Measurements from ENCODE around the gene ZSCAN16.
"Not testable (repeated sequence)": the region's sequence is repeated elsewhere in the genome, so short reads cannot be mapped to it uniquely, and the experiment has no call there.

Gene ZSCAN16

GRCh38 chr6:28124350-28124970 is at the start of gene ZSCAN16:
TSS of gene ZSCAN16 (plus strand) at chr6:28124609. CDS start at chr6:28125444, 835 bp downstream.
- TF ChIP-seq ELF4 (IDR thresholded peaks at IDR 0.05): peak; percentile 76
- TF ChIP-seq TARDBP (IDR thresholded peaks at IDR 0.05): no peak
- TF ChIP-seq FOXM1 (IDR thresholded peaks at IDR 0.05; ENCODE audit: borderline replicate concordance): no peak
- no peak for TF ChIP-seq HDGF (IDR thresholded peaks at IDR 0.05; ENCODE audit: borderline replicate concordance)
- no peak for TF ChIP-seq LEF1 (IDR thresholded peaks at IDR 0.05; ENCODE audit: borderline replicate concordance)
- TF ChIP-seq SP1 (IDR thresholded peaks at IDR 0.05): no peak
- no peak for TF ChIP-seq BHLHE40 (IDR thresholded peaks at IDR 0.05; ENCODE audit: borderline replicate concordance)
- no peak for TF ChIP-seq SUZ12 (IDR thresholded peaks at IDR 0.05)
- 0 out of 2 replicates have a peak, but pooled peaks have one; percentile 26 for TF ChIP-seq L3MBTL2 (conservative IDR thresholded peaks at IDR 0.05)
- TF ChIP-seq ARNT (IDR thresholded peaks at IDR 0.05): no peak
- TF ChIP-seq PKNOX1 (IDR thresholded peaks at IDR 0.05): no peak
- no peak for TF ChIP-seq NFRKB (IDR thresholded peaks at IDR 0.05)
- TF ChIP-seq ZNF384 (IDR thresholded peaks at IDR 0.05): no peak
- ChIA-PET POLR2A (interaction anchor here (0.7 to 5.2 kb wide), 9 partner anchors 13 to 231 kb away, joined by 3 to 41 read pairs (median 4); partner anchors contain the start of genes ZKSCAN3, ZKSCAN8 and ZSCAN26), CTCF (interaction anchor here (0.6 kb wide), 1 partner anchor 167 kb away, joined by 6 read pairs; no protein-coding TSS in a partner anchor)
- DNase-seq (ENCODE audit: extremely low spot score): peak; percentile 83

GRCh38 chr6:28078050-28078449 is 46.4 kb upstream of the ZSCAN16 start:
- CTCF ChIA-PET: no interaction called here
- no peak for TF ChIP-seq FOXA1 (IDR thresholded peaks at IDR 0.05)
- no peak for TF ChIP-seq HDGF (IDR thresholded peaks at IDR 0.05; ENCODE audit: borderline replicate concordance)
- no peak for TF ChIP-seq ARNT (IDR thresholded peaks at IDR 0.05)
- TF ChIP-seq CTBP1 (IDR thresholded peaks at IDR 0.05; ENCODE audit: borderline replicate concordance): no peak
- DNase-seq (ENCODE audit: extremely low spot score): no peak
- POLR2A ChIA-PET: interaction anchor here (1.3 to 2.2 kb wide), 3 partner anchors 12 to 185 kb away, joined by 4 to 5 read pairs (median 5); a partner anchor contains a TSS

GRCh38 chr6:28078836-28079235 is 45.6 kb upstream of the ZSCAN16 start:
- DNase-seq (ENCODE audit: extremely low spot score): no peak
- no peak for TF ChIP-seq CTBP1 (IDR thresholded peaks at IDR 0.05; ENCODE audit: borderline replicate concordance)
- TF ChIP-seq ARNT (IDR thresholded peaks at IDR 0.05): no peak
- no peak for TF ChIP-seq FOXM1 (IDR thresholded peaks at IDR 0.05; ENCODE audit: borderline replicate concordance)
- TF ChIP-seq TARDBP (IDR thresholded peaks at IDR 0.05): no peak
- TF ChIP-seq L3MBTL2 (conservative IDR thresholded peaks at IDR 0.05): no peak
- TF ChIP-seq NFRKB (IDR thresholded peaks at IDR 0.05): no peak
- TF ChIP-seq ELF4 (IDR thresholded peaks at IDR 0.05): no peak
- TF ChIP-seq FOXA1 (IDR thresholded peaks at IDR 0.05): no peak
- no peak for TF ChIP-seq SP1 (IDR thresholded peaks at IDR 0.05)
- TF ChIP-seq PKNOX1 (IDR thresholded peaks at IDR 0.05): no peak
- TF ChIP-seq HDGF (IDR thresholded peaks at IDR 0.05; ENCODE audit: borderline replicate concordance): no peak
- no peak for TF ChIP-seq SUZ12 (IDR thresholded peaks at IDR 0.05)
- no peak for TF ChIP-seq ZNF384 (IDR thresholded peaks at IDR 0.05)
- TF ChIP-seq FOXK2 (IDR thresholded peaks at IDR 0.05): no peak
- no peak for TF ChIP-seq BHLHE40 (IDR thresholded peaks at IDR 0.05; ENCODE audit: borderline replicate concordance)
- CTCF ChIA-PET: no interaction called here
- POLR2A ChIA-PET: interaction anchor here (0.6 to 2.2 kb wide), 5 partner anchors 13 to 307 kb away, joined by 3 to 5 read pairs (median 5); a partner anchor contains a TSS

GRCh38 chr6:28080381-28080630 is 44.1 kb upstream of the ZSCAN16 start, which contains the start of gene ZNF165:
TSS of gene ZNF165 (plus strand) at chr6:28080568. CDS start at chr6:28085481, 4,913 bp downstream.
- TF ChIP-seq ZNF384 (IDR thresholded peaks at IDR 0.05): peak; percentile 49; the same call in 1 of the 2 replicates
- ChIA-PET CTCF (interaction anchor here (0.6 kb wide), 1 partner anchor 270 kb away, joined by 3 read pairs; no protein-coding TSS in a partner anchor), POLR2A (interaction anchor here (1.1 to 1.2 kb wide), 2 partner anchors 13 to 24 kb away, joined by 4 to 5 read pairs; no protein-coding TSS in a partner anchor)
- not testable (repeated sequence) for DNase-seq (ENCODE audit: extremely low spot score)

- DNase-seq (ENCODE audit: extremely low spot score): peak; percentile 86
- CTCF ChIA-PET: interaction anchor here (0.6 kb wide), 1 partner anchor 270 kb away, joined by 3 read pairs; no protein-coding TSS in a partner anchor
- POLR2A ChIA-PET: interaction anchor here (1.1 to 1.2 kb wide), 3 partner anchors 12 to 24 kb away, joined by 4 to 5 read pairs (median 4); no protein-coding TSS in a partner anchor
- no peak for TF ChIP-seq SP1 (IDR thresholded peaks at IDR 0.05)
- TF ChIP-seq FOXM1 (IDR thresholded peaks at IDR 0.05; ENCODE audit: borderline replicate concordance): peak; percentile 79
- TF ChIP-seq LEF1 (IDR thresholded peaks at IDR 0.05; ENCODE audit: borderline replicate concordance): no peak; the same call in 1 of the 2 replicates
- no peak for TF ChIP-seq FOXA1 (IDR thresholded peaks at IDR 0.05)
- TF ChIP-seq HDGF (IDR thresholded peaks at IDR 0.05; ENCODE audit: borderline replicate concordance): no peak
- peak; percentile 96 for TF ChIP-seq CTBP1 (IDR thresholded peaks at IDR 0.05; ENCODE audit: borderline replicate concordance)
- TF ChIP-seq ARNT (IDR thresholded peaks at IDR 0.05): peak; percentile 69; the same call in 1 of the 2 replicates
- TF ChIP-seq BHLHE40 (IDR thresholded peaks at IDR 0.05; ENCODE audit: borderline replicate concordance): no peak
- 0 out of 2 replicates have a peak, but pooled peaks have one; percentile 45 for TF ChIP-seq TARDBP (IDR thresholded peaks at IDR 0.05)
- no peak for TF ChIP-seq FOXK2 (IDR thresholded peaks at IDR 0.05)
- no peak for TF ChIP-seq ZNF384 (IDR thresholded peaks at IDR 0.05)
- peak; percentile 70; the same call in 1 of the 2 replicates for TF ChIP-seq ELF4 (IDR thresholded peaks at IDR 0.05)
- TF ChIP-seq L3MBTL2 (conservative IDR thresholded peaks at IDR 0.05): peak; percentile 17; the same call in 1 of the 2 replicates
- 0 out of 2 replicates have a peak, but pooled peaks have one; percentile 25 for TF ChIP-seq NFRKB (IDR thresholded peaks at IDR 0.05)
- TF ChIP-seq SUZ12 (IDR thresholded peaks at IDR 0.05): no peak
- TF ChIP-seq PKNOX1 (IDR thresholded peaks at IDR 0.05): peak; percentile 64; the same call in 1 of the 2 replicates
Measured at GRCh38 chr6:28080631-28081485, 43.6 kb upstream of the ZSCAN16 start.

All from HEK293T (cell line).